Left ventricle myocardium superior (tissue), 1 donor: ENCODE results near the gene FOXP1. TPM values are rescaled to one million over a fixed set of nuclear protein-coding genes. Genes with fewer than 3 reads are reported as not detected.

ENCODE experiments used
- ATAC-seq: fragments of 200-7000 bp; cut with Tn5 transposase; one replicate; pipeline ENCODE4 v1.9.1; 2020; ENCODE audit warnings: mild to moderate bottlenecking, moderate library complexity
- DNase-seq: peaks from one replicate; pipeline ENCODE4 v3.0.0-alpha.2; 2020
- intact Hi-C: fragments of 100-400 bp; cut with micrococcal nuclease; formaldehyde crosslinking; loops from one replicate; pipeline ENCODE4 v1.11.0; 2022
- total RNA-seq: library from RNA; stranded (reverse); fragmentation: NEBNext Ultra II Directional; extraction: Animal tissue kit (Norgen Biotek cat#: 25700); gene quantifications from one replicate; pipeline ENCODE4 v1.2.1, GENCODE V29; 2021
- donor health status: DM: no; HTN: yes; CAD: no; lungs with severe emphysema.

Gene FOXP1
- total RNA-seq, 1 donor from 2014 or later: 35.2 TPM

- ATAC-seq (no peak), DNase-seq (no peak)
- intact Hi-C loops: no loop called here
Measured at GRCh38 chr3:71277341-71277740, 306.2 kb downstream of the FOXP1 start.

GRCh38 chr3:71276531-71276930, 307.0 kb downstream of the FOXP1 start:
- DNase-seq: no peak
- intact Hi-C loops: no loop called here
- no peak for ATAC-seq

- DNase-seq (no peak), ATAC-seq (no peak)
- intact Hi-C loops: no loop called here
Measured at GRCh38 chr3:71273453-71273852, 310.1 kb downstream of the FOXP1 start.

GRCh38 chr3:71271596-71271995, 311.9 kb downstream of the FOXP1 start:
- no peak for ATAC-seq
- intact Hi-C loops: no loop called here
- no peak for DNase-seq

GRCh38 chr3:71269906-71270305, 313.6 kb downstream of the FOXP1 start:
- intact Hi-C loops: no loop called here
- DNase-seq (no peak), ATAC-seq (no peak)

- DNase-seq (no peak), ATAC-seq (no peak)
- intact Hi-C loops: no loop called here
Measured at GRCh38 chr3:71268462-71268999, 315.0 kb downstream of the FOXP1 start.

GRCh38 chr3:71266875-71267274, 316.7 kb downstream of the FOXP1 start:
- no peak for DNase-seq
- no peak for ATAC-seq
- intact Hi-C loops: no loop called here

- ATAC-seq (no peak), DNase-seq (no peak)
- intact Hi-C loops: no loop called here
Measured at GRCh38 chr3:71265365-71265915, 318.1 kb downstream of the FOXP1 start.

- no peak for DNase-seq
- ATAC-seq: no peak
- intact Hi-C loops: no loop called here
Measured at GRCh38 chr3:71264840-71265239, 318.7 kb downstream of the FOXP1 start.

- DNase-seq: no peak
- intact Hi-C loops: no loop called here
- no peak for ATAC-seq
Measured at GRCh38 chr3:71262364-71263265, 320.9 kb downstream of the FOXP1 start.

- ATAC-seq (no peak), DNase-seq (no peak)
- intact Hi-C loops: no loop called here
Measured at GRCh38 chr3:71260782-71261181, 322.7 kb downstream of the FOXP1 start.

- ATAC-seq: no peak
- intact Hi-C loops: no loop called here
- DNase-seq: no peak
Measured at GRCh38 chr3:71258526-71258925, 325.0 kb downstream of the FOXP1 start.

- ATAC-seq (no peak), DNase-seq (no peak)
- intact Hi-C loops: no loop called here
Measured at GRCh38 chr3:71258116-71258515, 325.4 kb downstream of the FOXP1 start.

GRCh38 chr3:71255498-71255897, 328.0 kb downstream of the FOXP1 start:
- no peak for DNase-seq
- ATAC-seq: no peak
- intact Hi-C loops: no loop called here

GRCh38 chr3:71254281-71255057, 329.1 kb downstream of the FOXP1 start:
- ATAC-seq: peak; percentile 68
- no peak for DNase-seq
- intact Hi-C loops: no loop called here

GRCh38 chr3:71253169-71253568, 330.4 kb downstream of the FOXP1 start:
- intact Hi-C loops: no loop called here
- no peak for ATAC-seq
- no peak for DNase-seq

- ATAC-seq: peak; percentile 67
- no peak for DNase-seq
- intact Hi-C loops: no loop called here
Measured at GRCh38 chr3:71252466-71252865, 331.1 kb downstream of the FOXP1 start.

GRCh38 chr3:71251156-71251775, 332.3 kb downstream of the FOXP1 start:
- ATAC-seq: no peak
- no peak for DNase-seq
- intact Hi-C loops: no loop called here

GRCh38 chr3:71250026-71250425, 333.5 kb downstream of the FOXP1 start:
- intact Hi-C loops: no loop called here
- no peak for ATAC-seq
- DNase-seq: no peak

GRCh38 chr3:71247958-71248335, 335.6 kb downstream of the FOXP1 start:
- intact Hi-C loops: no loop called here
- no peak for ATAC-seq
- no peak for DNase-seq
